IMR-90 (cell line): ENCODE results near the gene C1QTNF8. TPM values are rescaled to one million over a fixed set of nuclear protein-coding genes. Genes with fewer than 3 reads are reported as not detected.

ENCODE experiments used
- ATAC-seq: fragments of 200-7000 bp; cut with Tn5 transposase; 2 replicates; pipeline ENCODE4 v1.9.1; 2020; ENCODE audit warnings: low read depth, mild to moderate bottlenecking, moderate library complexity
- BruUV-seq: library from RNA; stranded (reverse); fragments of 400-500 nt; replicated peaks from 2 replicates; lab custom pipeline; 2021; lab: Mats Ljungman, UMichigan
- CTCF ChIA-PET: fragments of 300-600 bp; formaldehyde crosslinking; extraction: SDS; loops from one replicate; lab custom pipeline; 2021; ENCODE audit warnings: antibody characterized with exemption; lab: Yijun Ruan, JAX
- POLR2A ChIA-PET: fragments of 300-600 bp; sonication (Branson Sonifier 250); formaldehyde crosslinking; loops from one replicate; lab custom pipeline; 2022; ENCODE audit warnings: antibody characterized with exemption; ENCODE audit not compliant: unreplicated experiment; lab: Charles Lee
- DNase-seq: peaks from one replicate; pipeline ENCODE4 v3.0.0; 2013
- H2AFZ ChIP-seq: replicated peaks from 2 replicates; pipeline ENCODE3; 2013; ENCODE audit warnings: low read length, mild to moderate bottlenecking; ENCODE audit not compliant: poor library complexity
- H2AK5ac ChIP-seq: 2 replicates; pipeline ENCODE4 v1.6.1; 2013; ENCODE audit warnings: low read depth, low read length, inconsistent platforms
- H2AK9ac ChIP-seq: replicated peaks from 2 replicates; pipeline ENCODE3; 2013; ENCODE audit warnings: mild to moderate bottlenecking, low read depth, low read length, moderate library complexity; ENCODE audit not compliant: poor library complexity
- H2BK120ac ChIP-seq: 2 replicates; pipeline ENCODE4 v1.6.1; 2013; ENCODE audit warnings: low read depth, low read length, inconsistent platforms
- H2BK15ac ChIP-seq: 3 replicates; pipeline ENCODE4 v1.6.1; 2013; ENCODE audit warnings: low read depth, low read length, inconsistent platforms
- H2BK20ac ChIP-seq: 2 replicates; pipeline ENCODE4 v1.6.1; 2013; ENCODE audit warnings: low read depth, mild to moderate bottlenecking, inconsistent platforms, low read length, moderate library complexity
- H2BK5ac ChIP-seq: 2 replicates; pipeline ENCODE4 v1.6.1; 2013; ENCODE audit warnings: mild to moderate bottlenecking, low read depth, low read length, inconsistent platforms; ENCODE audit not compliant: poor library complexity, severe bottlenecking
- H3K14ac ChIP-seq: replicated peaks from 2 replicates; pipeline ENCODE4 v1.6.1; 2013; ENCODE audit warnings: low read depth, low read length, inconsistent platforms
- H3K18ac ChIP-seq: 2 replicates; pipeline ENCODE4 v1.6.1; 2013; ENCODE audit warnings: low read depth, low read length, control low read depth
- H3K23ac ChIP-seq: 2 replicates; pipeline ENCODE4 v1.6.1; 2013; ENCODE audit warnings: low read depth, low read length, inconsistent platforms
- H3K27ac ChIP-seq: 2 replicates; pipeline ENCODE4 v1.5.1; 2013; ENCODE audit warnings: mild to moderate bottlenecking, control low read depth, low read length; ENCODE audit not compliant: insufficient read depth
- H3K27me3 ChIP-seq: 2 replicates; pipeline ENCODE4 v1.6.1; 2013; ENCODE audit warnings: low read length; ENCODE audit not compliant: control insufficient read depth, insufficient read depth
- H3K36me3 ChIP-seq: 2 replicates; pipeline ENCODE4 v1.6.1; 2013; ENCODE audit warnings: low read length, mixed read lengths; ENCODE audit not compliant: control insufficient read depth, insufficient read depth
- H3K4ac ChIP-seq: 2 replicates; pipeline ENCODE4 v1.6.1; 2013; ENCODE audit warnings: low read depth, low read length, inconsistent platforms
- H3K4me1 ChIP-seq: 2 replicates; pipeline ENCODE4 v1.6.1; 2013; ENCODE audit warnings: low read length, mixed read lengths; ENCODE audit not compliant: control insufficient read depth, insufficient read depth
- H3K4me2 ChIP-seq: 2 replicates; pipeline ENCODE4 v1.6.1; 2013; ENCODE audit warnings: low read depth, mild to moderate bottlenecking, control low read depth, low read length, moderate library complexity
- H3K4me3 ChIP-seq: 2 replicates; pipeline ENCODE4 v1.5.1; 2013; ENCODE audit warnings: low read depth, mild to moderate bottlenecking, control low read depth, low read length, moderate library complexity; ENCODE audit not compliant: insufficient read depth
- H3K56ac ChIP-seq: 2 replicates; pipeline ENCODE4 v1.6.1; 2013; ENCODE audit warnings: low read length, inconsistent platforms; ENCODE audit not compliant: insufficient read depth; ENCODE audit errors: extremely low read depth
- H3K79me1 ChIP-seq, 2 experiments: 2 replicates each; pipeline ENCODE4 v1.6.1; 2013; ENCODE audit warnings: low read length in 2 of 2, inconsistent platforms in 1 of 2, low read depth in 1 of 2
- H3K9ac ChIP-seq: 2 replicates; pipeline ENCODE4 v1.6.1; 2013; ENCODE audit warnings: low read depth, low read length, control low read depth
- H3K9me1 ChIP-seq: 2 replicates; pipeline ENCODE4 v1.6.1; 2013; ENCODE audit warnings: low read length, inconsistent platforms; ENCODE audit not compliant: insufficient read depth
- H3K9me3 ChIP-seq: 2 replicates; pipeline ENCODE4 v1.6.1; 2013; ENCODE audit warnings: low read length; ENCODE audit not compliant: control insufficient read depth, insufficient read depth
- H4K20me1 ChIP-seq: 2 replicates; pipeline ENCODE4 v1.6.1; 2013; ENCODE audit warnings: low read length, inconsistent platforms; ENCODE audit not compliant: insufficient read depth
- H4K5ac ChIP-seq: 2 replicates; pipeline ENCODE4 v1.6.1; 2013; ENCODE audit warnings: mild to moderate bottlenecking, low read depth, low read length, control low read depth
- H4K8ac ChIP-seq, 2 experiments: 2 replicates each; pipeline ENCODE4 v1.6.1; 2013; ENCODE audit warnings: low read depth in 2 of 2, low read length in 2 of 2, control low read depth in 1 of 2, inconsistent platforms in 1 of 2
- H4K91ac ChIP-seq: 2 replicates; pipeline ENCODE4 v1.6.1; 2013; ENCODE audit warnings: low read depth, low read length, inconsistent platforms; ENCODE audit not compliant: insufficient read depth
- BHLHE40 ChIP-seq: fragments of 150-350 bp; IDR thresholded peaks from 2 replicates; pipeline ENCODE4 v1.6.1; 2016; ENCODE audit warnings: mild to moderate bottlenecking, low read depth, low read length
- CTCF ChIP-seq: conservative IDR thresholded peaks from 2 replicates; pipeline ENCODE4 v1.5.1; 2012; ENCODE audit warnings: mild to moderate bottlenecking, low read depth, low read length, improper control_type of control experiment
- ELK1 ChIP-seq: fragments of 150-350 bp; IDR thresholded peaks from 2 replicates; pipeline ENCODE4 v1.6.1; 2016; ENCODE audit warnings: low read depth, mild to moderate bottlenecking, low read length, moderate library complexity, borderline replicate concordance
- MAFK ChIP-seq: IDR thresholded peaks from 2 replicates; pipeline ENCODE4 v1.6.1; 2012; ENCODE audit warnings: low read depth, low read length, improper control_type of control experiment
- MAZ ChIP-seq: IDR thresholded peaks from 2 replicates; pipeline ENCODE4 v1.6.1; 2012; ENCODE audit warnings: low read depth, mild to moderate bottlenecking, low read length, improper control_type of control experiment, moderate library complexity, borderline replicate concordance
- MXI1 ChIP-seq: IDR thresholded peaks from 2 replicates; pipeline ENCODE4 v1.6.1; 2012; ENCODE audit warnings: low read depth, mild to moderate bottlenecking, low read length, moderate library complexity, borderline replicate concordance
- NFE2L2 ChIP-seq: fragments of 150-350 bp; IDR thresholded peaks from 2 replicates; pipeline ENCODE4 v1.6.1; 2016; ENCODE audit warnings: low read depth, mild to moderate bottlenecking, low read length
- POLR2A ChIP-seq: IDR thresholded peaks from 2 replicates; pipeline ENCODE4 v1.6.1; 2012; ENCODE audit warnings: mild to moderate bottlenecking, low read depth, low read length
- SMC3 ChIP-seq: fragments of 150-350 bp; IDR thresholded peaks from 2 replicates; pipeline ENCODE4 v1.6.1; 2016; ENCODE audit warnings: low read depth, mild to moderate bottlenecking, antibody characterized with exemption, low read length, moderate library complexity
- WGBS, 2 experiments: methylation state at CpG; one replicate each; pipeline versions ENCODE4 v1.1.5 to v1.1.7; 2013; ENCODE audit warnings: missing lambda C conversion rate in 2 of 2; ENCODE audit not compliant: insufficient read length in 1 of 2; ENCODE audit errors: extremely low coverage in 2 of 2; 5-methylcytosine and 5-hydroxymethylcytosine counted together
- dilution Hi-C: fragments of 300-500 bp; cut with HindIII; formaldehyde crosslinking; loops from one replicate; pipeline ENCODE4 v1.14.3; 2018; ENCODE audit warnings: low sequenced_read_pairs; ENCODE audit not compliant: unreplicated experiment
- in situ Hi-C: fragments of 300-500 bp; cut with MboI; formaldehyde crosslinking; loops from 3 replicates; pipeline ENCODE4 v1.14.3; 2019; ENCODE audit warnings: low sequenced_read_pairs, inconsistent platforms, mixed read lengths
- intact Hi-C: fragments of 100-400 bp; cut with micrococcal nuclease; formaldehyde crosslinking; loops from 2 replicates; pipeline ENCODE4 v1.10.0; 2022
- polyA plus RNA-seq, 3 experiments: library from polyadenylated mRNA; depleted of rRNA; stranded (reverse); fragments of >200 nt; gene quantifications; 2 replicates each; pipeline ENCODE4 v1.2.3, GENCODE V29; 2012; ENCODE audit warnings: low replicate concordance in 1 of 3
- total RNA-seq: library from RNA; depleted of rRNA; stranded (reverse); fragments of >200 nt; gene quantifications from 2 replicates; pipeline ENCODE4 v1.2.3, GENCODE V29; 2012

C1QTNF8 gene
- total and polyA plus RNA-seq, 2 of the 4 experiments (the other 2 are of a cell fraction), result not detected

GRCh38 chr16:1066584-1067172 lies 29.4 kb downstream of the C1QTNF8 start:
- H2AK9ac ChIP-seq, result no peak overlapping the region
- H3K4me2 ChIP-seq, result no peak overlapping the region
- H3K14ac ChIP-seq, result no peak overlapping the region
- no peak overlapping the region for H2AFZ ChIP-seq
- no peak for DNase-seq
- H3K4me3 ChIP-seq, result no peak overlapping the region
- no peak overlapping the region for H2BK15ac ChIP-seq
- H3K27ac ChIP-seq, result no peak overlapping the region
- H3K4me1 ChIP-seq, result no peaks in the 10 kb centered on the region
- in situ Hi-C loops, result loop anchor here (25.0 kb wide), 1 partner anchor 354 kb away; the partner anchor contains the start of genes ANTKMT, FBXL16 and METRN
- no peaks in the 10 kb centered on the region for H3K36me3 ChIP-seq
- no peak overlapping the region for H2BK5ac ChIP-seq
- peaks cover 53% of the 10 kb centered on the region for H3K27me3 ChIP-seq
- no peaks in the 10 kb centered on the region for H3K9me1 ChIP-seq
- dilution Hi-C loops, result no loop called here
- ChIA-PET POLR2A (no interaction called here), CTCF (no interaction called here)
- no peak overlapping the region for H2BK20ac ChIP-seq
- no TSS peak for BruUV-seq
- no peak overlapping the region for H4K5ac ChIP-seq
- H4K8ac ChIP-seq, result no peak overlapping the region
- no peaks in the 10 kb centered on the region for H4K20me1 ChIP-seq
- H3K9me3 ChIP-seq, result no peaks in the 10 kb centered on the region
- no peak overlapping the region for H3K18ac ChIP-seq
- no peak overlapping the region for H3K4ac ChIP-seq
- WGBS, 2 experiments, result 60% methylated on average over 1 of the region's 24 CpGs; no CpG with 5 or more reads in 1 of the 2 experiments
- H3K23ac ChIP-seq, result no peak overlapping the region
- H2BK120ac ChIP-seq, result no peak overlapping the region
- ATAC-seq, result no peak
- H4K91ac ChIP-seq, result no peak overlapping the region
- H2AK5ac ChIP-seq, result no peak overlapping the region
- no peak overlapping the region for H3K9ac ChIP-seq
- no peak overlapping the region for H3K56ac ChIP-seq
- TF ChIP-seq SMC3, result no peak
- TF ChIP-seq MAZ, result no peak
- no peak for TF ChIP-seq MAFK
- TF ChIP-seq MXI1, result no peak
- no peak for TF ChIP-seq ELK1
- no peak for TF ChIP-seq NFE2L2
- no peak for TF ChIP-seq BHLHE40
- no peak for TF ChIP-seq POLR2A
- no peak for TF ChIP-seq CTCF
- H3K79me1 ChIP-seq, result no peaks in the 10 kb centered on the region
- intact Hi-C loops, result no loop called here
